Stimulated activated CD4-positive, alpha-beta T cell treated with anti-CD3 and anti-CD28 coated beads, Interleukin-4, amount 100 ng/mL, for 1 hour (primary cell): ENCODE results near the gene QRFPR.
"Not testable (repeated sequence)": the region's sequence is repeated elsewhere in the genome, so short reads cannot be mapped to it uniquely, and the experiment has no call there.

Source experiments
- DNase-seq: peaks from one replicate; pipeline ENCODE4 v3.0.0-alpha.2; 2020

Gene QRFPR

DNA sequence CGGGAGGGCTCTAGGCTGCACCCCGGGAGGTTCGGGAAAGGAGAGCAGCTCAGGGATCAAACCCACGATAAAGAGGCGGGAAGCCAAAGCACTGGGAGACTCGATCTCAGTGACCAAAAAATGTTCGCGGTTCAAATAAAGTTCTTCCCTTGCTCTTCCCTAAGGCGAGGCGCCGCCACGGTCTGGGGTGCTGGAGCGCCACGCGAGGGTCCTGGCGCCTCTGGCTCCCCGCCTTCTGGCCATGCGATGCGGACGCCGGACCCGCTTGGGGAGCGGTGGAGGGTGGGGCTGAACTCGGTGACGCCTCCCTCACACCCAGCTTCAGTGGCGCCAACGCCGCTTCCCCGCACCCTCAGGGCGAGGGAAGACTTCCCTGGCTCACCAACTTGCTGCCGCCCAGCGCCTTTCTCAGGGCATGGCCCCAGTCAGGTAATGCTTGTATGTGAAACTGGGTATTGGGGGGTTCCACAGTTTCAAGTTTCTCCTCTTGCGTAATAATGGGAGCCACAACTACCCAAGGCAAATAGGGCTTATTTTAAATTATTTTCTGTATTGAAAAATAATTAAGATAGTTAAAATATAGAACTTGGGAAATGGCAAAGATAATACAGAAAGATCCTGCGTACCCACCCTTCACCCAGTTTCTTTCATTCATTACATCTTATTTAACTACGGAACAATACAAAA lies at the start of gene QRFPR:
QRFPR (minus strand) TSS at position 243 of the 687 bp plus-strand sequence. CDS start 371 bp downstream, outside the sequence.
- no peak for DNase-seq

DNA sequence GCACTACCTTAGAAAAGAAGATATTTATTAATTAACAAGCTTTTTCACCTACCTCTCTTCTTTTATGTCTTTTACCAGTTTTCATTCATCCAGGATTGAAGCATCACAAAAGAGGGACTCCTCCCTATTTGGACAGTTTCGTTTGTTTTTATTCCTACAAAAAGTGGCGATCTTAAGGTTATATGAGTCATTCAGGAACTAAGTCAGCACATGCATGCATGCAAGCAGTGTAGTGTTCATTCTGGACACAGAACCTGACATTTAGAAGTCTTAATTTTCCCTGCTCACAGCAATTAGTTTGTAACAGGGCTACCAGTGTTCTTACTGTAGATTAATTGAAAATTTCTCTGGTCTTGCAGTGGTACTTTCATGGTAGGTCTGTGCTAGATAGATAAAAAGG lies 47.9 kb upstream of the QRFPR start:
- DNase-seq, result no peak

DNA sequence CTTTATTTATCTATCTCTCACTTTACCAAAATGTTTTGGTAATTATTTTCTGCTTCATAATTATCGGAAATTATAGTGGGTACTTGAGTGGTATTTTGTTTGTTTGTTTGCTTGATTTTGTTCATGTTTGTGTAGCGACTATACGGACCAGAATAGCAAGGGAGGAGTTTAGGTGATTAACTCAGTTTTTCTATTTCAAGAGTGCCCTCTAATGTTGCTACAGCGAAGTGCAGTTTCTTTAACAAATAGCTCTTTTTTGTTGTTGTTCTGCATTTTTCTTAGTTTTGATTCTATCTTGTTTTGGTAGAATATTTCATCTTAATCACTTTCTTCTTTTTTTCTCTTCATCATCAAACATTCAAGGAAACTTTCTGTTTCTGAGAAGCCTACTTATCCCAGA lies 40.8 kb upstream of the QRFPR start:
- no peak for DNase-seq

DNA sequence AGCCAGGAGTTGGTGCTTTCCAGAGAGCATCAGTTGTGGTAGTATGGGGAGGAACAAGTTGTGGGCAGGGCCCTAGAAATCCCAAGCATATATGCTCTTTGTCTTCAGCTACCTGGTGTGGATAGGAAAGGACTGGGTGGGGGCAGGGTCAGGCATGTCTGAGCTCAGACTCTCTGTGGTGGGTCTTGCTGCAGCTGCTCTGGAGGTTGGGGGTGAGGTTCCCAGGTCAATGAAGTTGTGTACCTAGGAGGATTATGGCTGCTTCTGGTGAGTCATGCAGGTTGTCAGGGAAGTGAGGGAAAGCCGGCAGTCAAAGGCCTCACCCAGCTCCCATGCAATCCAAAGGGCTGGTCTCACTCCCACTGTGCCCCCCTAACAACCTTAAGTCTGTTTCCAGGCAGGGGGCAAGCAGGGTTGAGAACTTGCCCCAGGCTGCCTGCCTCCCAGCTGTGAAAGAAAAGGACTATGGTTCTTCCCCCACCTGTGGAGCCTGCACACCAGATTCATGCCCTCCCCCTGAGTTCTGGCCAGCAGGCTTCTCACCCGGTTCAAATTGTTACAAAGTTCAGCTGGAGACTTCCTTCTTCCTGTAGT lies 30.4 kb upstream of the QRFPR start:
- no peak for DNase-seq

DNA sequence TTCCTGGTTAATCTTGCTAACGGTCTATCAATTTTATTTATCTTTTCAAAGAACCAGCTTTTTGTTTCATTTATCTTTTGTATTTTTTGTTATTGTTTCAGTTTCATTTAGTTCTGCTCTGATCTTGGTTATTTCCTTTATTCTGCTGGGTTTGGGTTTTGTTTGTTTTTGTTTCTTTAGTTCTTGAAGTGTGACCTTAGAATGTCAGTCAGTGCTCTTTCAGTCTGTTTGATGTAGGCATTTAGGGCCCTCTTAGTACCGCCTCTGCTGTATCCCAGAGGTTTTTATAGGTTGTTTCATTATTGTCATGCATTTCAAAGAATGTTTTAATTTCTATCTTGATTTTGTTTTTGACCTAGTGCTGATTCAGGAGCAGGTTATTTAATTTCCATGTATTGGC lies 27.7 kb upstream of the QRFPR start:
- DNase-seq, result not testable (repeated sequence)

DNA sequence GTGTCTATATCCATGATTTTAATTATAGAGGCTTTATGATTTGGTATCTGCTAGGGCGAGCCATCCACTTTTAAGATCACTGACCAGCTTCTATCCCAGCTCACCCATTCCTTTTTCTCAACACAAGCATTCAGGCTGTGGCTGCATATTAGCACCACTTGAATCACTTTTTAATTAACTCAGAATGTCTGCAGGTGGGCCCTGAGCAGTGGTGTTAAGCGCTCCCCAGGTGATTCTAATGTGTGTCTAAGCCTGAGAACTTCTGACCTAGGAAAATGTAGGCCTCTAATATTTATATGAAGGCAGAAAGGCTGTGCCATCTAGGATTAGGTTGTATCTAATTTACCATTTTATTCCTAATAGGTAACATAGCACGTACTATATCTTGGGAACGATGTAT lies 19.8 kb upstream of the QRFPR start:
- no peak for DNase-seq

DNA sequence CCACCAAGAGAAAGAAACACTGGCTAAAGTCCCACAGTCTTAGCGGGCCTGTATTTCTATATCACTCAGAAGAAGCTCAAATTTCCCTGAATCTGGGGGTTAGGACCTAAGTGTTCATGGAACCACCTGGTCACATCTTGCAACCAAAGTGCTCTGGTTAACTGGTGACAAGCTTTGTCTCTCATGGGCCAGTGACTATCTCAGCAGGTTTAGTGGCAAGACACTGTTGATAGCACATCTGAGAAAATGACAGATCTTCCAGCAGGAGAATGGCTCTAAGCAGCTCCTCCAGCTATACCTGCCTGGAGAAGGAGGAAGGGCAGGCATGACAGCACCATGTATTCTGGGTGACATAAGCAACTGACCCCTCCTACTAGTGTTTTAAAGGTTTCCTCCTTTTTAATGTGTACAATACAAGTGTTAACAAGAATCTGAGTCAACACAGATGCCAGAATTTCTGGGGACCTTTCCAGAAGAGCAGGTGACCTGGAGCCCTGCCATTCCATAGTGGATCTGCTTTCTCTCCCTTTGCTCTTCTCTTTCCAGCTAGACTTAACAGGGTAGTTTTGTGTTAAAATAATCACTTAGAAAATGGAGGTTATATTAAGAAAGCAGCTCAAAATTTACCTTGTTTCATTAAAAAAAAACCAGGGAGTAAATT lies 17.3 kb upstream of the QRFPR start:
- DNase-seq, result no peak

DNA sequence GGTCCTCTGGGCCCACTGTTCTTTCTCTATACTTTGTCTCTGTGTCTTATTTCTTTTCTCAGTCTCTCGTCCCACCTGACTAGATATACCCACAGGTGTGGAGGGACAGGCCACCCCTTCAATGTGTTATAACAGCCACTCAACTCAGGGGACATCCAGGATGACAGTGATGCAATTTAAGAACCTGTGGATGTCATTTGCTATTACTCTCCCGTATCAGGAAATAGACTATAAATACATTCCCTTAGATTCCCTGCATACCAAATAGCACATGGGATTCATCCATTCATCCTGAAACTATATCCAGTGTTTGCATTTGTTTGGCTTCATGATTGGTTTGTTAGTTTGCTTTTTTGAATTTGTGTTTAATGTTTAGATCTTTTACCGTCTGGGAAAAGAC lies 16.6 kb upstream of the QRFPR start:
- DNase-seq, result no peak

DNA sequence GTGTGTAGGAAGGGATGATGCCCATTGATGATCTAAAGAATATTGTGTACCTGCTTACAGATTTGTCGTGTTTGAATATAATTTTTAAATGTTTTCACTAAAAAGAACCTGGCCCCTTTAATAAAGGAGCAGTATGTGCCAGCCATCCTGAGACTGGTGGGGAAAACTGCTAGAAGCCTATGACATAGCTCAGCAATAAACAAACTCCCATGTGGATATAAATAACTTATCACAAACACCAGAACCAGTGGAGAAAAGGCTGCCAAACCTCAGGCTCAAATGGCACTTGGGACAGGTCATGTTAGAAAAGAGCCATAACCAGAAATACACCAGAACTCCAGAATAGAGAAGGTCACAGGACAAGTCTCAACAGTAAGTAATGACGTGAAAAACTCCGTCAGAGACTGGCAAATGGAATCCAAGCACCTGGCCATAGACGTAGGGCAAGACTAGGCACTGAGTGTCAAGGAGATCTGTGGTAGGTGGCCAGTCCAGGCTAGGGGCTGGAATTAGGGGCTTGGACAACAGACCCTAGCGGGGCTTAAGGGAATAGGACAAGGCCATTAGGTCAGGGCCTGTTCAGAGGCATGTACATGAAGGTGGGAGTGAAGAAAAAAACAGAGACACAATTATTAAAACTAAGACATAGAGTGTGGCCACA lies 11.7 kb upstream of the QRFPR start:
- DNase-seq, result no peak

DNA sequence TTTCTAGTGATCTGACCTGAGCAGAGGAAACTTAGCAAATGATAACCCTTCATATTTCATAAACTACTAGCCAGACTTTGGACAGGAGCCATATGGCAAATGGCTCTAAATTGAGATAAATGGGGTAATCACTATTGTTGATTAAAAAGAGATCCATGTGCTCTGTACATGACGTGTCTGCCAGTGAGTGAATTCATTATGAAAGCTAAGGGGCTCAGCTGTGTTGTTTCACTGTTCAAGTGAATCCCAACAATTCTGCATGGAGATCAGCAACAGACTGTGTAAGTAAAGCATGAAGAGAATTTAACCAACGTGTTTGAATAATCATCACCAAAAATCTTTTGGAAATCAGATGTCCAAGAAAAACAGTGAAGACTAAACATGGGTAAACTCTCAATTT lies 9.5 kb upstream of the QRFPR start:
- DNase-seq, result no peak

DNA sequence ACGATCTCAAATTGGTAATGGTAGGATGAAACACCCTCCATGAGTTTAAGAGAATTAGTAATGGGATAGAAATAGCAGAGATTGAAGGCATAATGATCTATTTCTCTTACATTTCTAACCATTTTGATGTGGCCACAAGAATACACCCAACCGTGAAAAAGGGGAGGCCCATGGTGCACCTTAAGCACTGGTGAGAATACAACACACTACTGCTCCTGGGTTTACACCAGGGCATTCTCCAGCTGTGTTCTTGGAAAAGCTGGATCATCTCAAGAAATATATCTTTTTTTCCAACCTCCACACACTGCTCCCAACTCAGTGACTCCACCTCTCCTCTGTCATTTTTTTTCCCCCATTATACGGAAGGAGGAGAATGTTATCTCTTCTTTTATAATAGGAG lies 1.5 kb downstream of the QRFPR start:
- DNase-seq, result no peak

DNA sequence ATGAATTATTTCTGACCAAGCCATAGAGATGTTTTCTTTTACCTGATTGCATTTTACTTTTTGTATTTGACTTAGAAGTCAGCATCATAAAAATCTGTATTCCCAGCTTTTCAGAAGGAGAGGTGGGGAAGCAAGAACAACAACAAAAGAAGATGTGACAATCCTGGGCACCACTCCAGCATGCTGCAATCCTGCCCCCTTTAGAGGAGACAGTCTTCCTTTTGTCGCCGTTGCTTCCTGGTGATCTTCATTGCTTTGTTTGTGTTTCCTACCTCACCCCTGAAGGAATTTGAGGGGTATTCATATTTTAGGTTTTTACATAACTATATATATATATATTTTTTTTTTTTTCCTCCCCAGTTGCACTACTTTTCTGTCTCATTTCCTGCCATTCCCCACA lies 3.7 kb downstream of the QRFPR start:
- no peak for DNase-seq

DNA sequence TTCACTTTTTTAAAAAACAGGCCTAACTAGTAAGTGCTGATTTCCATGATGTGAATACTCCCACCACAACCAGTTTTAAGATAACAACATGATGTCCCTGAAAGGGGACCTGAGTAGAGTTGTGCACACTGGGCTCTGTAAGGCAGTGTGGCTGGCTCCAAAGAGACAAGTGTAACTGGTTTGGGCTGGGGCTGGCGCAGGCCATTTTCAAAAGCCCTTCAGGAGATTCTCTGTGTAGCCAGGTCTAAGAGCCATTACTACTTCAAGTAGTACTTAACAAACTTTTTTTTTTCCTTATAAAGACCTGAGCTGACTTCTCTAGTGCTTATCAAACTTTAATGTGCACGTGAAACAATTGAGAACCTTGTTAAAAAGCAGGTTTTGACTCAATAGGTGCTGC lies 4.3 kb downstream of the QRFPR start:
- DNase-seq, result no peak

DNA sequence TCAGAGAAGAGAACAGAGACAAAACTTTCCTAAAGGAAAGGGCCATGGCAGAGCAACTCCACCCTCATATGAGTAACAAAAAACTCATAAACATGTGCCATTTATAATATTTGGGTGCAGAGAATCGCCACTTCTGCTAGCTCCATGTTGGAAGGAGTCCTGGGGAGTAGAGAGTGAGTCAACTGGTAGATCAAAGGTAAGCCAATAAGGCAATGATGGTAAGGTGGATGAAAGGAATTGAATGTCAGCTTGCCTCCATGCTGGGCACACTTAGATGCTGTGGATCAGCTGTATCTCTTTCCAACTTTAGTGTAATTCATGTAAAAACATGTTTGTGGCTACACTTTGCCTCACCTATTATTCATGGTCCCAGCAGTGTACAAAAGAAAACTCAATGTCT lies 4.7 kb downstream of the QRFPR start:
- DNase-seq, result no peak

DNA sequence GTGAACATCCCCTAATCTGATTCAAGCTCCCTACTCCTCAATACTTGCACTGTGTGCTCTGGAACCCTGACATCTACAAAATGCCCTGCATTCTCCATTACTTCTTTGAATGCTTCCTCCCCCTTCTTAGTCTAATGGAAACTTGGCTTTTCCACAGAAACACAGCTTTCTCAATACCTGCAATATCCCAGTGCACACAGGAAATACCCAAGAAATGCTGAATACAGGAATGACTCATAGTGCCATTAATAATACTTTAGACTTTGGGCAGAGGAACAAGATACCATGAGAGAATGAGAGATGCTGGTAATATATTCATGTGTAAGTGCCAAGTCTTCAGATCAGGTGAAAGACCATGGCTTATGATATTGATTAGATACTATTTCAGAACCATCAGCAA lies 5.6 kb downstream of the QRFPR start:
- DNase-seq, result no peak

DNA sequence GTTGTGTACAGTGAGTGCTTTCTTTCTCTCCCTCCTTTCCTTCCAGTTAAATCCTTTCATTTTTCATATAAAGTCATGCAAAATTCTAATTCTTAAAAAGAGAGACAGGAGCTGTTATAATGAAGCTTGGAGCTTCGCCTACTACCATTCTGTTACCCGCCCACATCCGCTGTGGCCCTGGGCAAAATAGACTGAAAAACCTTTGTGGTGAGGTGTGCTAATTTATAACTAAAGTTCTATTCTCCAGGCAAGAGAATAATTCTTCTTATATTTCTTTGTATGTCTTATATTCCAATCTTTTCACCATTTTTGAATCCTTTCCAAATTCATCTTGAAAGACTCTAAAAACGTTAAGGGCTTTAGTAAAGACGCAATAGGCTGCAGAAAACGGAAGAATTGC lies 7.0 kb downstream of the QRFPR start:
- no peak for DNase-seq

DNA sequence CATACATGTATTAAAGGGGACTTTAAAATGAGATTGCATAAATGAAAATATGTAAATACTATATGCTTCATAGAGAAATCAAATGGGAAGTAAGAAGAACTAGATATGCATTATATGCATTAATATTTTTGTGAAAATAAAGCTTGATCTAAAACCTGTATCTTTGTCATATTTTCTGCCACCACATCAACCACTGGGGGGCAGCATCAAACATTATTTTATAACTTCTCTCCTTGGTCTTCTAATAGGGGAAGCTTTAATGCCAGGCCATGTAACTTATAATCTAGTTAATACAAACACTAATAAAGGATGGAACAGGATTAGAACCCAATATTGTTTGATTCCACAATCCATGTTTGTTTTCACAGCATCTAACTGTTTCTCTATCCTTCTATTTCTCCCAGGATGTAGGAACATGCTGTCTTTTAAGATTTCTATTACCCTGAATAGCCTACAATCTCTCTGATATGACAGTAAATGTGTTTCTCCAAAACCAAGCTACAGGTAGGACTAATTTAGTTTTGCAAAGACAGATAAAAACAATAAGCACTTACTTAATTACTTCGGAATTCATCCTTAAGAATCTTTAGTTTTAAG lies 10.0 kb downstream of the QRFPR start:
- DNase-seq, result peak; percentile 36

DNA sequence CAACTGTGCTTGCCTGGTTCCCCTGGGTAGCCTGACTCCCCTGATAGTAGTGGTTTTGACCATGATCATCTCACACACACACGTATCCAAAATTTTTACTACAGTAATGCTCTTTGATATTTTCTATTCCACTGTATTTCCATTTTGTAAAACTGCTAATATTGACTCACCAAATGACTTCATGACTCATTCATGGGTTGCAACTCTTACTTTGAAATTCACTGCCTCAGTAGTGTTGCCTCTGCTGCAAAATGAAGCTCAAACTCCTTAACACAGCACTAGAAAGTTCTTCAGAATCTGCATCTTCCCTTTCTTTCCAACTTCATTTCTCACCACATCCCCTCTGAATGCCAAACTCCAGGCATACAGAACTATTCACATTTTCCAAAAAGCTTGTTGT lies 20.3 kb downstream of the QRFPR start:
- DNase-seq, result no peak

DNA sequence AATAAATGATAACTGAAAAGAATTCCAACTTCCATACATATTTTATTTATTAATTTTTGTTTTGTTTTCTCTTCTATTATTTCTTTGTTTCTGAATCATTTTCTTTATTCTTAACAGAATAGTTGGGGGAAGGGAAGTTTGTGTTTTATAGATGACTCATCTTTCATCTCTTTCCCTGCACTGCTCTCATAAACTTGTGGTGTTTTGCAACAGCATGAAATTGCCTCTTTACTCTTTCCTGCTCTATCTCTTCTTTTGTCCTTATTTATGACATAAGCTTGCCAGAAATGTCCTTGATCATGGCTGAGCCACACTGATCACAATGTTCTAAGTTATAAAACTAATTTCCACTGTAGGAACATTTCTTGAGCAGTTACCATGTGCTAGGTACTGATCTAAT lies 22.3 kb downstream of the QRFPR start:
- DNase-seq, result no peak

DNA sequence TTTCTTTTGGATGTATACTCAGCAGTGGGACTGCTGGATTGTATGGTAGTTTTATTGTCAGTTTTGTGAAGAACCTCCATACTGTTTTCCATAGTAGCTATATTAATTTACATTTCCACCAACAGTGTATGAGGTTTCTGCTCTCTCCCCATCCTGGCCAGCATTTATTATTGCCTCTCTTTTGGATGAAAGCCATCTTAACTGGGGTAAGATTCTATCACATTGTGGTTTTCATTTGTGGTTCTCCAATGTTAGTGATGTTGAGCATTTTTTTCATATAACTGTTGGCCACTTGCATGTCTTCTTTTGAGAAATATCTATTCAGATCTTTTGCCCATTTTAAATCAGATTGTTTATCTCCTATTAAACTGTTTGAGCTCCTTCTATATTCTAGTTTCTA lies 27.6 kb downstream of the QRFPR start:
- DNase-seq, result no peak

DNA sequence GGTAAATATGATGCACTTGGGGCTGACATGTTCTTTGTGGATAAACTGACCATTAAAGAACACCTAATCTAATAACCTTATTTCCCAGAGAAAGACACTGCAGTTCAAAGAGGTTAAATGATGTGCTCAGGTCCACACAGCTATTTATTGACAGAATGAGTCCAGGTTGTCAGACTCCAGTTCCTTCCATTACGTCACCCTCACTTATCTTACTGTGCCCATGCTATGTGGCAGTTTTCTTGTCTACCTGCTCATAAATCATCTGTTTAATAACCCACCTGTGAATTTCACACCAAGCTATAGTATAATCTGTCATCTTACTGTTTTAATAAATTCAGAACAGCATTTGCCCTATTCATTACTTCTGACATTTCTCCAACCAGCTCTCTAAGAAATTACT lies 36.7 kb downstream of the QRFPR start:
- no peak for DNase-seq

DNA sequence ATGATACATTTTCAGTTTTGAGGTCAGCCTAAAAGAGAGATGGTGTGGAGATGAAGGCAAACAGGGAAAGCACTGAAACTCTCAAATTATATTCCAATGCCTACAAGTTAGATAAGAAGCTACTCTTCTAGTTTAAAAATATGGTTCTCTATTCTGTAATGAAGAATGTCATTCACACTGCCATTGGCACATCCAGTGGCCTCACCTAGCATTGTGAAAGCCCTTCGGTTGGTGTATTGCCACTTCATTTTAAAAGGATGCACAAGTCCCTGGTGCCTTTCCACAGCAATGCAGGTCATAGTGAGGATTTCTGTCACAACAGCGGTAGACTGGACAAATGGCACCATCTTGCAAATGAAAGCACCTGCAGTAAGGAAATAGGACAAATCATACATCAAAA lies 40.6 kb downstream of the QRFPR start:
- no peak for DNase-seq

DNA sequence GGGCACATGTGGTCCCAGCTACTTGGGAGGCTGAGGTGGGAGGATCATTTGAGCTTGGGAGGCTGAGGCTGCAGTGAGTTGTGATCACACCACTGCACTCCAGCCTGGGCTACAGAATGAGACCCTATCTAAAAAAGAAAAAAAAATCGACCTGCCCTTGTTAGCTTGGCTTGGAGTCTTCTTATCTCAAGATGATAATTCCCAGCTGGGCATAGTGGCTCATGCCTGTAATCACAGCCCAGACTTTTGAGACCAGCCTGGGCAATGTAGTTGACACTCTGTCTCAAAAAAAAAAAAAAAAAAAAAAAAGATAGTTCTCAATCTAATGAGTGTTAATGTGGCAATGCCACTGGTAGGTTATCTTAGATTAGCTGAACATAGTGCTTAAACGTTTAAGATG lies 41.0 kb downstream of the QRFPR start:
- no peak for DNase-seq

DNA sequence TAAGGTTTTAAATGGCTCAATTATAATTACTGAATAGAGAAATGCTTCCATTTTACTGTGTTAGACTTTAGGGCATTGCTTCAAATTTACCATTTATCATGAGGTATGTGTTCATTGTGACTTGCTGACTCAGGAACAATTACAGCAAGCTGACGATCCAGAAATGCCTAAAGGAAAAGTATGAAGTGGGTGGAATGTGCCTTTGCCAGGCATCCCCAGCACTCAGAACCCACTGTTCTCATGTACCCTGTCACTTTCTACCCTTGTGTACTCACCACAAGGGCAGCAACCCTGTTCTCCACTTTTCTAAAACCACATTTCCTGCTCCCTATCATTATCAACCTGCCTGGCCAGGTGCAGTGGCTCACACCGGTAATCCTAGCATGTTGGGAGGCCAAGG lies 41.5 kb downstream of the QRFPR start:
- no peak for DNase-seq
